Measurements from ENCODE around the gene BUD13.
"Not testable (repeated sequence)": the region's sequence is repeated elsewhere in the genome, so short reads cannot be mapped to it uniquely, and the experiment has no call there.

Gene BUD13

DNA sequence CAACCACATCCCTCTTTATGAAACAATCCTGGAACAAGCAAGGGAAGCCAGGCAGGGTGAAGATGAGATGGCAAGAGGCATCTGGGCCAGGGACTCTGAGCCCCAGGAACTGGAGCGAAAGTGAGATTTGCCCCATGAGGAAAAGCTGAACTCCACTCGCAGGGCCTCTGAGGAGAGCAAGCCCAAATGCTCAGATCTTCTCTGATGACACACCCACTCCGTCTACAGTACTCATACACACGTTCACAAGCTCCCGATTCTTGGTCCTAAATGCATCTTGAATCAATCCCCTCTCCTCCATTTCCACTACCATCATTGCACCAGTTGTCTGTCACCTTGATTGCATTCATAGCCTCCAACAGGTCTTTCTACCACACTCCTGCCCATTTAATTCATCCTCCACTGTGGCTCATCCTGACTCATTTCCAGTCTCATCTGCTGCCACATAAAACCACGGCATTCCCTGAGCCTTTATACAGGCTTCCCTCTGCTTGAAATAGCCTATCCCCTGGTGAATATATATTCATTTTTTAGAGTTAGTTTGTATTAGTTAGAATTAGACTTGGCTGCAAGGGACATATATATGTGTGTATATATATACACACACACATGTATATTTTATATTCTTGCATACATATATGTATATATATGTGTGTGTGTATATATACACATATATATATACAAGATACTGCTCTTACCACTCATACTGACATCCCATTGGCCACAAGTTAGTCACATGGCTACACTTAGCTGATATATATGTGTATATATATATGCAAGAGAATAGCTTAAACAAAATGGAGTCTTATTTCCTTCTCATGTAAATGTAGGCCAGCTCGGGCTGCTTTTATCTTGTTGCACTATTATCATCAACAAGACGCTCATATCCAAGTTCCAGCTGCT lies 20.3 kb upstream of the BUD13 start:
- DNase-seq, result no peak

DNA sequence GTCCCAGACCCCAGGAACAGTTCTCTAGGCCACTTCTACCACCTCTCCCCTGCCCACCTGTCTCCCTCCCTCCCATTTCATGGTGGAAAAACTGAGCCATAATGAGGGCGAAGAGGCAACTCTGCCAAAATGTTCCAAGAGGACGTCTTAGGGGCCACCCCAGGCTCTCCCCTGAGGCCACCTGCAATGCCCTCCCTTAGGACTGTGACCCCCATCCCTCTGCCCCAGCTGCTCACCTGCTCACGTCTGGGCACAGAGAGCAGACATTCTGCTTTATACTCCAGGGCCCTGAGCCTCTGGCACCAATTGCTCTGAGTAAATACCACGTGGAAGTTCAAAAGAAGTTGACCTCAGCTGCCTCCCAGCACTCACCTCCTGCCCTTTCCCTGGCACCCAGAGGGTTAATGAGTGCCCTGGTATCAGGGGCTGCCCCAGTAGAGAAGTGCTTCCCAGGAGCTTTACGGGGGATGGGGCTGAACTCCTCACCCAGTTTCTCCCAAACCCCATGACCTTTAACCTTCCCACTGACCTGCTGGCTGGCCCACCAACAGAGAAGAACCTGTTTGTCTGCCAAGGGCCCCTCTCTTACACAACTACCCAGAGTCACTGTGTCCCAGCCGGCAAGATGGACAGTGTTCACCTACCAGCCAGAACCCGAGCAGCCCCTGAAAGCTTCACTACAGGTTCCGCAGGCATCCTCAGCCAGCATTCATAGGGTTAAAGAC lies 19.5 kb upstream of the BUD13 start:
- no peak for DNase-seq

- no peak for DNase-seq
Observed at GRCh38 chr11:116791813-116792143, 19.0 kb upstream of the BUD13 start, which contains the start of gene APOA5. Gene APOA5 (minus strand): TSS chr11:116791879. CDS start chr11:116791860, 19 bp downstream.

- peak; percentile 28 for DNase-seq
Observed at GRCh38 chr11:116791002-116791812, 18.4 kb upstream of the BUD13 start.

DNA sequence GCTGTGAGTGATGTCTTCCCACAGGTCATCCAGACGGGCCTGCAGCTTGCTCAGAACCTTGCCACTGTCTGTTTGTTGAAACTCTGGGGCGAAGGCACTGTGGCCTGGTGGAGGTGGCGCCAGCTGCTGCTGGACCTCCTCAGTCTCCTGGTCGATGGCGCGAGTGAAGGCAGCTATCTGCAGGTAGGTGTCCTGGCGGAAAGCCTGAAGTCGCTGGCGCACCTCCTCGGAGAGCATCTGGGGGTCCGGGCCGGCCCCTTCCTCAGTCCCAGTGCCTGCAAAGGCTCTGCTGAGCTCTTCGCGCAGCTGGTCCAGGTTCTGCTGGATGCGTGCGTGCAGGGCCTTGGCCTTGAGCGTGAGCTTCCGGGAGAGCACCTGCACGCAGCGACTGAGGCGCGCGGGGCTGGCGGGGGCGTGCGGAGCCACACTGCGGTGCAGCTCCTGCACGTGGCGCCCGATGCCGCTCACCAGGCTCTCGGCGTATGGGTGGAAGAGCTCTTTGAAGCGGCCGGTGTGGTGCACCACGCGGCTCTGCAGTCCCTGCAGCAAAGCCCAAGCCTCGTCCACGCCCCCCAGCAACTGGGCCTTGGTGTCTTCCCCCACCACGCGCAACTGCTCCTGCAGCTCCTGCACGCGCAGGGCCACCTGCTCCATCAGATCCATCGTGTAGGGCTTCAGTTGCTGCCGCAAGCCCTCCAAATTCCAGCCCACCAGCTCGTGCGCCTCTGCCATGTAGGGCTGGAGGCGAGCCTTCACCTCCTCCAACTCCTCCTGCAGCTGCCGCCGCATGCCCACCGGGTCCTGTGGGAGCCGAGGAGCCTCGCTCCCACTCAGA lies 17.6 kb upstream of the BUD13 start:
- DNase-seq, result no peak

DNA sequence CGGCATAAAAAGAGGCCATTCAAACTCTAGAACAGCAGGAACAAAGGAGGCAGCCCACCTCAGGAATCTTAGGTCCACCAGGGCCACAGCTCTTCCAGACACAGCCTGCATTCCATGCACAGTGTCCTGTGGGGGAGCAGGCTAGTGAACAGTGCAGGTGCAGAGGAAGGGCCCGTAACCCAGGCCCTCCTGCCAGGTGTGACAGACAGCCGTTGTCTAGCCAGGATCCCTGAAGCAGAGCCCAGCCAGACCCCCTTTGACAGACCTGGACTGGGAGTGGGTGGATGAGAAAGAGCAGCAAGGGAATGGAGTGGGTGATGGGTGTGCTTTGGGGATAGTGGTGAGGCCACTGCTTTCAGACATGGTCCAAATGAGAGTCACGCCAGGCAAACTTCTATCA lies 16.2 kb upstream of the BUD13 start:
- no peak for DNase-seq

DNA sequence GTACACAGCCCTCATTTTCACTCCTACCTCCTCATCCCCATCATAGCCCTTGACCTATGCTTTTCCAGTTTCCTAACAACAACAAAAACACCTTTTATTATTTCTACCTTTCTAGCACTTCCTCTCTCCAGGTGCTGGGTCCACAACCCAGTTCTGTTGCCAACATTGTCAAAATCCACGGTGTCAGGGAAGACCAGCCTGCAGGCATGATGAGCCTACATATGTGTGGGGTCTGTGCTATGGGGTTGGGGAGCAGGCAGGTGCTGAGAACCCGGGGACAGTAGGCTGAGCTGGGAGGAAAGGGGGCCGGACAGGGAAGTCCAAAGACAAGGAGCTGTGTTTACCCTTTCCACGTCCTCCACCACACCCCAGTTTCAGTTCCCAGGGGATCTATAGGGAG lies 15.7 kb upstream of the BUD13 start:
- no peak for DNase-seq

GRCh38 chr11:116787786-116788486 lies 15.1 kb upstream of the BUD13 start, which contains the start of gene ZPR1:
Gene ZPR1 (minus strand): TSS chr11:116788023. CDS start chr11:116787990, 33 bp downstream.
- DNase-seq, result peak; percentile 44

DNA sequence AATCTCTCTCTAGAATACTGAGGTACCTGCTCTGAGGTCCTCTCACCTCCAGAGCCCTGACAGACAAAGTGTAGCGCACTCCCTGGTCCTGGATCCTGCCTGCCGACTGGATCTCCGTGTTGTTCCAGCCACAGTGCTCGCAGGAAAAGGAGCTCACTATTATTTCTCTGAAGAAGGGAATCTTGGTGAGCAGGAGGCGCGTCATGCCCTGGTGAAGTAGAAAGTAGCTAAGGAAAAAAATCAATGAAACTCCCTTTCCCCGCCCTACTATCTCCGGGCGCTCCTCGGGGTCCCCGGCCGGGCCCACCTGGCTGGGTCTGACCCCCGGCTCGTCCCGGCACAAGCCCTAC lies 14.6 kb upstream of the BUD13 start:
- DNase-seq, result no peak

DNA sequence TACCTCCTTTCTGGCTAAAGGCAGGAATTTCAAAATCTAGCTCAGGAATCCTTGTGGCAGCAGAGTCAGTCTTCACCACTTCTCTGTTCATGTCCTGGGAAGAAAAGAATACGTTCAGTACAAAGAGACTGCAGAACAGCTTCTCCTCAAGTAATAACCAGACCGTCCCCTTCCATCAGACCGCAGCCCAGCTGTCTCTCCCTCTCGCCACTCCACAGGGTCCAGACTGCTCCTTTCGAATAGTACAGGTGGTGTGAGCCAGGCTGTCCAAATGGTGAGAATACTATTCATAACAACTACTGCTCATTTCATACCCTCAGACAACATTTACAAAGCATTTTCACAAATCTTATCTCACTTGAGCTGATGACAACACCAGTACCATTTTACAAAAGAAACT lies 14.2 kb upstream of the BUD13 start:
- DNase-seq, result no peak

- no peak for DNase-seq
Observed at GRCh38 chr11:116786326-116786725, 13.5 kb upstream of the BUD13 start.

- no peak for DNase-seq
Observed at GRCh38 chr11:116782728-116783127, 9.9 kb upstream of the BUD13 start.

DNA sequence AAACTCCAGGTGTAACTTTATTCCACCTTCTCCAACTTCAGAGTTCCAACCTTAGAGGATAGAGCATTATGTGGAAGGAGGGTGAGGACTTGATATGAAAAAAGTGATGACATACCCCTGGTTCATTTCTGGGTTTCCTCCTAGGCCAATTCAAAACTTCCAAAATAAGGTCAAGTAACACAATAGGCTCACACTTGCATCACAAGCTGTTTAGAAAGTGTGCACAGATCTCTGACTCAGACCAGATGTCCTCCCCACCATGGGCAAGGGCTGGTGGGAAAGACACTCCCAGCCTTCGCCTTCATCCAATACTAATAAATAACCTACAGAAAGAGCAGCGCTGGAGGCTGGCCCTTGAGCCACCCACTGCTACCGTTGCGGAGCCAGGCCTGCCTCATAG lies 5.8 kb upstream of the BUD13 start:
- no peak for DNase-seq

DNA sequence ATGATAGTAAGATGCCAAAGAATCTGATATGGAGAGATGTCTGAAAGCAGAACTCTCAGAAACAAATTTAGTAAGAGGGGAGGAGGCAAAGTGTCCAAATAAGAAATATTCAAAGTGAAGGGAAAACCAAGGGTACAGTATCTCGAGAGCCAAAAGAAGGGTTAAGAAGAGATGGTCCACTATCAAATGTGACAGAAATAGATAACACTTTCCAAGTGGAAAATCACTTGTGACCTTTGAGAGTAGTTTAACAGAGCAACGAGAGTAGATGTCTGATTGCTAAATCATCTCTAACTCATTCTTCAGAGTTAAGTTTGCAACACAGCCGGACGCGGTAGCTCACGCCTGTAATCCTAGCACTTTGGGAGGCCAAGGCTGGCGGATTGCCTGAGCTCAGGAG lies 4.3 kb upstream of the BUD13 start:
- DNase-seq, result no peak

GRCh38 chr11:116776522-116776984 lies 3.8 kb upstream of the BUD13 start:
- DNase-seq, result no peak

GRCh38 chr11:116775975-116776374 lies 3.2 kb upstream of the BUD13 start:
- no peak for DNase-seq

DNA sequence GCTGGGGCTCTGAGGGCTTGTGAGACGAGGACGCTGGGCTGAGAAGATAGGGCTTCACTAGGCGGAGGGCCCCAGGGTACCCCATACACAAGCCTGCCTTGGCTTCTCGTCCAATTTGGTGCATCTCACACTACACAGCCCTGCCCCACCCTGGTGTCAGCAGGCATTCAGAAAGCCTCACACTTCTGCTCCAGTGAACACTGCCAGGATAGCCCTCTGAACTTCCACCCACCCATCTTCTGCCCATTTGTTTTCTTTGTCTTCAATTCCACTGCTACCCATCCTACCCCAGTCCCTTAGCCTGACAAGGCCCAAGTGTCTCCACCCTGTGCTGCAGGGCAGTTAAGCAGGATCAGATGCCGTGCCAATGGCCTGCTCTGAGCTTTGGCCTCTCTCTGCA lies 1.9 kb upstream of the BUD13 start:
- DNase-seq, result no peak

- DNase-seq, result no peak
Observed at GRCh38 chr11:116773203-116774097, 663 bp upstream of the BUD13 start.

GRCh38 chr11:116771935-116772334 lies 852 bp downstream of the BUD13 start:
- DNase-seq, result no peak

GRCh38 chr11:116762132-116762531 lies 10.7 kb downstream of the BUD13 start:
- DNase-seq, result no peak

DNA sequence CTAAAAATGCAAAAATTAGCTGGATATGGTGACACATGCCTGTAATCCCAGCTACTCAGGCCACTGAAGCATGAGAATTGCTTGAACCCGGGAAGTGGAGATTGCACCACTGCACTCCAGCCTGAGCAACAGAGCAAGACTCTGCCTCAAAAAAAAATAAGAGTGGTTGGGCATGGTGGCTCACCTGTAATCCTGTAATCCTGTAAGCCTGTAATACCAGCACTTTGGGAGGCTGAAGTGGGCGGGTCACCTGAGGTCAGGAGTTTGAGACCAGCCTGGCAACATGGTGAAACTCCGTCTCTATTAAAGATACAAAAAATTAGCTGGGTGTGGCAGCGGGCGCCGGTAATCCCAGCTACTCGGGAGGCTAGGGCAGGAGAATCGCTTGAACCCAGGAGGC lies 16.7 kb downstream of the BUD13 start:
- not testable (repeated sequence) for DNase-seq

Measured in NCI-H2107 (cell line).